Adipose tissue (tissue), 3 donors: ENCODE results near the gene PMEL. TPM values are rescaled to one million over a fixed set of nuclear protein-coding genes. Genes with fewer than 3 reads are reported as not detected.
"Not testable (repeated sequence)": the region's sequence is repeated elsewhere in the genome, so short reads cannot be mapped to it uniquely, and the experiment has no call there.

Source experiments
- H3K27ac ChIP-seq: one replicate; pipeline ENCODE4 v1.5.1; 2013; ENCODE audit warnings: low read depth, low read length
- WGBS, 3 donors: extraction: QIAGEN DNeasy Blood & Tissue Kit; methylation state at CpG; one replicate each; pipeline ENCODE4 v1.1.7; 2013; 5-methylcytosine and 5-hydroxymethylcytosine counted together
- polyA plus RNA-seq, 3 donors: library from polyadenylated mRNA; stranded (reverse); fragments of 200-250 nt; gene quantifications; one replicate each; pipeline ENCODE4 v1.2.3, GENCODE V29; 2013
- donor health status: healthy with polysubstance abuse.
- donor health status: Bipolar disorder and iron deficiency.
- donor health status: healthy.

The PMEL gene
- polyA plus RNA-seq, 3 donors, result 0.42 to 2.9 (median 1.7) TPM

- 34 to 39% (median 35%) methylated on average over 3 of the region's 3 CpGs for WGBS, 3 donors
Observed at GRCh38 chr12:55930771-55931316, 35.0 kb downstream of the PMEL start, which contains the start of gene DGKA. Gene DGKA (plus strand): TSS chr12:55931162. CDS start chr12:55936504, 5,342 bp downstream.

GRCh38 chr12:55929306-55929791 lies 36.5 kb downstream of the PMEL start:
- WGBS, 3 donors, result 35 to 74% (median 45%) methylated on average over 8 of the region's 8 CpGs
- no peak overlapping the region for H3K27ac ChIP-seq

More at GRCh38 chr12:55930771-55931316, 35.0 kb downstream of the PMEL start, which contains the start of gene DGKA:
- H3K27ac ChIP-seq, result no peak within 1 kb of the TSS

GRCh38 chr12:55927588-55928502 lies 38.0 kb downstream of the PMEL start, which contains the start of gene PYM1:
Gene PYM1 (minus strand): TSS chr12:55927894. CDS start chr12:55927761, 133 bp downstream.
- 5 to 7% (median 6%) methylated on average over 45 to 49 of the region's 49 CpGs for WGBS, 3 donors

GRCh38 chr12:55926738-55927587 lies 38.9 kb downstream of the PMEL start:
- WGBS, 3 donors, result 0 to 1% (median 0%) methylated on average over 42 of the region's 42 CpGs
- peak overlapping the region; percentile 89 for H3K27ac ChIP-seq

More at GRCh38 chr12:55927588-55928502, 38.0 kb downstream of the PMEL start, which contains the start of gene PYM1:
- H3K27ac ChIP-seq, result peak within 1 kb of the TSS; percentile 89

GRCh38 chr12:55925870-55926737 lies 39.7 kb downstream of the PMEL start:
- WGBS, 3 donors, result 7 to 15% (median 13%) methylated on average over 10 of the region's 10 CpGs
- H3K27ac ChIP-seq, result peak overlapping the region; percentile 65

GRCh38 chr12:55925371-55925770 lies 40.5 kb downstream of the PMEL start:
- no peak overlapping the region for H3K27ac ChIP-seq
- WGBS, 3 donors, result 79 to 86% (median 81%) methylated on average over 4 of the region's 4 CpGs

GRCh38 chr12:55923648-55924047 lies 42.2 kb downstream of the PMEL start:
- H3K27ac ChIP-seq, result not testable (repeated sequence)
- WGBS, 3 donors, result 91 to 94% (median 92%) methylated on average over 9 of the region's 9 CpGs

GRCh38 chr12:55922126-55922525 lies 43.7 kb downstream of the PMEL start:
- H3K27ac ChIP-seq, result no peak overlapping the region
- WGBS, 3 donors, result 86 to 98% (median 93%) methylated on average over 3 of the region's 3 CpGs

- 85 to 90% (median 87%) methylated on average over 3 of the region's 3 CpGs for WGBS, 3 donors
- not testable (repeated sequence) for H3K27ac ChIP-seq
Observed at GRCh38 chr12:55919032-55919431, 46.8 kb downstream of the PMEL start.

- 55 to 71% (median 71%) methylated on average over 3 of the region's 3 CpGs for WGBS, 3 donors
- H3K27ac ChIP-seq, result no peak overlapping the region
Observed at GRCh38 chr12:55915482-55915859, 50.4 kb downstream of the PMEL start.

- H3K27ac ChIP-seq, result no peak overlapping the region
- WGBS, 3 donors, result 62 to 96% (median 96%) methylated on average over 4 of the region's 4 CpGs
Observed at GRCh38 chr12:55912908-55913307, 52.9 kb downstream of the PMEL start.

GRCh38 chr12:55909513-55909884 lies 56.3 kb downstream of the PMEL start:
- H3K27ac ChIP-seq, result no peak overlapping the region
- WGBS, 3 donors, result 18 to 78% (median 75%) methylated on average over 2 of the region's 2 CpGs

GRCh38 chr12:55908726-55909512 lies 56.9 kb downstream of the PMEL start:
- no peak overlapping the region for H3K27ac ChIP-seq
- 25 to 80% (median 77%) methylated on average over 8 of the region's 8 CpGs for WGBS, 3 donors

GRCh38 chr12:55906056-55906455 lies 59.8 kb downstream of the PMEL start:
- H3K27ac ChIP-seq, result no peak overlapping the region
- 45 to 77% (median 75%) methylated on average over 1 of the region's 1 CpG for whole genome bisulfite sequencing, 3 donors
